ENCODE data around the gene CNGA2.
"Not testable (repeated sequence)": the region's sequence is repeated elsewhere in the genome, so short reads cannot be mapped to it uniquely, and the experiment has no call there.

CNGA2 gene

DNA sequence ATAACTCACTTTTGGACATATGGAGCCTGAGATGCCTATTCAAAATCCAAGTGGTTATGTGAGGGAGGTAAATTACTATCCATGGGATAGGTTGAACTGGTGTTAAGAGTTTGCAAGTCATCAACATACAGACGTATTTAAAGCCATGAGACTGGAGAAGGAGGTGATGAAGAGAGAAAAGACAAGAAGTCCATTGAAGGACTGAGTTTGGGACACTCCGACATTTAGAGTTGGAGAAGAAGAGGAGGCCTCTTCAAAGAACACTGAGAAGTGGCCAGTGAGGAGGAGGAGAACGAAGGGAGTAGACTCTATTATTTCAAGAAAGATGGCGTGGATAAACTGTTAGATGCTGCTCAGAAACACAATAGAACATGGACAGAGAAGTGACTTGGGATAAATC, at the start of gene CNGA2:
Gene CNGA2, plus strand, starts transcription at position 301 of the 400 bp plus-strand sequence. CDS start 3,738 bp downstream, outside the sequence.
- DNase-seq (ENCODE audit: low read depth) = no peak

DNA sequence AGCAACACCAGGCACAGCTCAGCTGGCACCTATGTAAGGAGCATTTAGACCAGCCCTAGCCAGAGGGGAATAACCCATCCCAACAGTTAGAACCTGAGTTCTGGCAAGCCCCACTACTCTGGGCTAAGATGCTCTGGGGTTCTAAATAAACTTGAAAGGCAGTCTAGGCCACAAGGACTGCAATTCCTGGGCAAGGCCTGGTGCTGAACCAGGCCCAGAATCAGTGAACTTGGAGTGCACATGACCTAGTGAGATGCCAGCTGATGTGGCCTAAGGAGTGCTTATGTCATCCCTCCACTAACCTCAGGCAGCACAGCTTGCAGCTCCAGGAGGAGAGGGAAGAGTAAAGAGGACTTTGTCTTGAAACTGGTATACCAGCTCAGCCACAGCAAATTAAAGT, 46.9 kb upstream of the CNGA2 start:
- DNase-seq (ENCODE audit: low read depth) = no peak

DNA sequence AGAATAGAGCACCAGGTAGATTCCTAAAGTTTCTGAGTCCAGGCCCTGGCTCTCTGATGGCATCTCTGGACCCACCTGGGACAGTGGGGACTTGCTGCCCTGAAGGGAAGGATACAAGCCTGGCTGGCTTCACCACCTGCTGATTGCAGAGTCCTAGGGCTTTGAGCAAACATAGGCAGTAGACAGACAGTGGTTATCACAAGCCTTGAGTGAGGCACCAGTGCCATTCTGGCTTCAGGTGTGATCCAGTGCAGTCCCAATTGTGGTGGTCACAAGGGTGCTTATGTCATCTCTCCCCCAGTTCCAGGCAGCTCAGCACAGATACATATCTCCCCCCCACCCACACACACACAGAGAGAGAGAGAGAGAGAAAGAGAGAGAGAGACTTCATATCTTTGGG, 45.9 kb upstream of the CNGA2 start:
- no peak for DNase-seq (ENCODE audit: low read depth)

DNA sequence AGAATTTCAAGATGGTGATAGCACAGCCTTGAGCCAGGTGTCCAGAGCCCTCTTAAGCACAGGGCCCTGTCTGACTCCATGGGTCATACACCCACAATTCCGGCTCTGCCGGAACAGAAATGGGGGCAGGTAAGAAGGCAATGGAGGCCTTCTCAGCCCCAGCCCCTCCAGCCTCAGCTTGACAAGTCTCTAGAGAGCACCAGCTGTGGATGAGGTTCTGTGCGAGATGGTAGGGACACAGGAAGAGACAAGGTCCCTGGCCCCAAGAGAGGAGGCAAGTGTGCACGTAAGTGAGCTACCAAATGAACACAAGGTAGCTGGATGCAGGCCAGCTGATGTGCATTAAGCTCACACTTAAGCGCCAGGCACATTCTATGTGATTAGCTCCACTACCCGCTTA, 41.7 kb upstream of the CNGA2 start:
- no peak for DNase-seq (ENCODE audit: low read depth)

DNA sequence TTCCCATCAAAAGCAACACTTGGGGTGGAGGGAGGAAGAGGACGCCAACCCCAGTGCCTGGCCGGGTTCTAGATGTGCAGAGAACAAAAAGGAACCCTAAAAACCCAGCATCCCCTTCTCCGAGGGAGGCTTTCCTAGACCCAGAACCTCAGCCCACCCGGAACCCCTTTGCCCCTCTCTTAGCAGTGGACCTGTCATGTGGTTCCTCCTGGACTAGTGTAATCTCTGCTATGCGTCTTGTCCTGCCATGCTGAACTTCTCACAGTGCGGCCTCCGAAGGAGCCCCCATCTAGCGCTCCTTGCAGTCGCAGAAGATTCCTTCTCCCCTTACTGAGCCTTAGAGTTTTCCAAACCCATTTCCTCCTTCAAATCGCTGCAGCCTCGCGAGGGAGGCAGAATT, 40.4 kb upstream of the CNGA2 start:
- DNase-seq (ENCODE audit: low read depth) = no peak

DNA sequence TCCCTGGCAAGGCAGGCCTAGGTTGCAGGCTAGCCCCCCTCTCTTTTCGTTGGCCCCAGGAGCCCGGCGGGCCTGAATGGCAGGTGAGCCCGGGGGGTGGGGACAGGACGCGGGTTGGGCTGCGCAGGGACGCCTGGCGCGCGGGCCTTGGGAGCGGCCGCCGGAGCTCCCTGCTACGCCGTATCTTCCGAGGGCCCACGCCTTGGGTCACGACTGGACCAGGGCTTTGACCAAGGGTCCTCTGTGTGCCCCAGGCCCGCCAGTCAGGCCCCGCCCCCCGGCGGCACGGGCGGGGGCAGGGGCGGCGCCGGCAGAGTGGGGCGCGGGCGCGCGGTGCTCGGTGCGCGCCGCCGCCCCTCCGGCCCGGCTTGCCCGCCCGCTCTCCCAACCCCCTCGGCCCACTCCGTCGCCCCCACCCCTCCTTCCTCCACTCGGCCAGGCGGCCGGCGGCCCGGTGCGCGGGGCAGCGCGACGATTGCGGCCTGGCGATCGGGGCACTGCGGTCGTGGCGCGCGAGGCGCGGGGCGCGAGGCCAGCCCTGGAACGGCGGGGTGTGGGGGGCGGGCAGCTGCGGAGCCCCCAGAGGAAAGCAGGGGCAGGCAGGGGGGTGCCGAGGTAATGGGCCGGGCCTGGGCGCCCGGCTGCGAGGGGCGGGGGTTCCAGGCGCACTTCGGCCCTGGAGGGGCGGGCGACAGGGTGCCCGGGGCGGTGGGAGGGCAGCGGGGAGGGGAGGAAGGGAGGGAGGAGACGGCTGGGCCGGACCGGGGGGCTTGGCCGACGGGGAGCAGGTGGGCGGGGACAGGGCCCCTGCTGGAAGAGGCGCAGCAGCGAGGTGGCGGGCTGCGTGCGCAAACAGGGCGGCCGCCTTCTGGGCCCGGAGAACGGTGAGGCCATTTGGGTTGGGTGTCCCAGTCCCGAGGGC, 39.6 kb upstream of the CNGA2 start, which contains the start of gene PRRG3:
Gene PRRG3, plus strand, starts transcription at position 798 of the 922 bp plus-strand sequence. CDS start 3,357 bp downstream, outside the sequence.
- DNase-seq (ENCODE audit: low read depth) = no peak

DNA sequence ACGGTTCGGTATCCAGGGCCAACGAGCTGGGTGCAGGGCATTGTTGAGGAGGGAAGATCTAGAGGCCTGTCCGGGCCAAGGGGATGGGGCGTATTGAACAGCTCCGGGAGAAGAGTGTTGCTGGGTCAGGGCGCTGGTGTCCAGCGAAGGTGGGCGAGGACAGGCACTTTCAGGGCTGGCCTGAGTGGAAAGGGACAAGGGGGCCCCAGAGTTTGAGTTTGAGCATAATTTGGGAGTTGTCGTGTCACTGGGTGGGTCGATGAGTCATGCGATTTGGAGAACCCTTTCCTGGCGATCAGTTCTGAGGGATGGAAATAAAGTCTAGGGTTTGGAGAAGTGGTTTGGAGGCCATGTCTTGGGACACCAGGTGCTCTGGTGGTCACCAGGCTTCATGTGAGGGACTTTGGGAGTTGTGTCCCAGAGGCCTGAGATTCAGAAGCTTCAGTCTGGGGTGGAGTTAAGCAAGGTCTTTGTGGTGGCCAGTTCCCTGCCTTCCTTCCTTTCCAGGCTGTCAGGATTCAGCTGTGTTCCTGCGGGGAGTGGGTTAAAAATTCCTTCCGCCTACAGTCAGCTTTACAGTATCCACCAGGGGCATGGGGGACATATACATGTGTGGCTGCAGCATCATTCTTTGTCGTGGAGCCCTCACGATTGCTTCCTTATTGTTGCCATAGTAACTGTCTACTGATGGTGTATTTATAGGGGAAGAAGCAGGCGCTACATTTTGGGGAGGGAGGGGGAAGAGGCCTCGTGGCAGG, 38.8 kb upstream of the CNGA2 start:
- DNase-seq (ENCODE audit: low read depth) = no peak

DNA sequence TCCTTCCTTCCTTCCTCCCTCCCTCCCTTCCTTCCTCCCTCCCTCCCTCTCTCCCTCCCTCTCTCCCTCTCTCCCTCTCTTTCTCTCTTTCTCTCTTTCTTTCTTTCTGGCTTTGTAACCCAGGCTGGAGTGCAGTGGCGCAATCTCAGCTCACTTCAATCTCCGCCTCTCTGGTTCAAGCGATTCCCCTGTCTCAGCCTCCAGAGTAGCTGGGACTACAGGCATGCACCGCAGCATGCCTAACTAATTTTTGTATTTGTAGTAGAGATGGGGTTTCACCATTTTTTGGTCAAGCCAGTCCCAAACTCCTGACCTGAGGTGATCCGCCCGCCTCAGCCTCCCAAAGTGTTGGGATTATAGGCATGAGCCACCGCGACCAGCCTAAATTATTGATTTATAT, 37.5 kb upstream of the CNGA2 start:
- not testable (repeated sequence) for DNase-seq (ENCODE audit: low read depth)

DNA sequence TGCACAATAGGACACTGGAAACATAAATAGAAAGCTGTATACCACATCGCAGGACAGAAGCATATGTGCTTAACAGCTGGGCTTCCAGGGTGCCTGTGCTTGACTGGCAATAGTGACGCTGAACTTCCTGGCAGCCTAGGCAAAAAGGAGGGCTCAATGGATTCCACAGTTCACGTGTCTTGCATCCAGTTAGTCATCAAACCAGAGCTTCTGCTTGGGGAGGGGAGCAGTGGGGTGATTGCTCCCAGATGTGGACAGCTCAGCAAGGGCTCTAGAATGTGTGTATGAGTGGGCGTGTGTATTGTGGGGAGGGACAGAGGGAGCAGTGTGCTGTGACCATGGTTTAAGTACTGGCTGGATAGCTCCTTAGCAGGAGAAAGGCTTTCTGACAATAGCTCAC, 37.0 kb upstream of the CNGA2 start:
- DNase-seq (ENCODE audit: low read depth) = no peak

DNA sequence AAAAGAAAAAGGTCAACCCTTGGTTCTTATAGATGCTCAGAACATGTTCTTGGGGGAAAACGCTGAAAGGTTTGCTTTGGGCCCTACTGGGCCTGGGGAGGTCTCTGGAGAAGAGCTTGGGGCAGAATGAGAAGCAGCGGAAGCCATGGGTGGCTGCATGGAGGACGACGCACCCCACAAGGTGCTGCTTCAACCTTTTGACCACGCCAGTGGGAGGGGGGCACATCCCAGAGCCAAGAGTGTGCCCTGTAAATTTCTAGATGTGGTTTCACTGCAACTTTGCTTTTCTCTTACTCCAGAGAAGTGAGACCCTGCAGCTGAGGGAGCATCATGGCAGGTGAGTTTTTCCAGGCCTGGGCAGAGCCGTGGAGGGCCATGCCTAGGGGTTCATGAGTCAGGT, 36.1 kb upstream of the CNGA2 start:
- DNase-seq (ENCODE audit: low read depth) = no peak

DNA sequence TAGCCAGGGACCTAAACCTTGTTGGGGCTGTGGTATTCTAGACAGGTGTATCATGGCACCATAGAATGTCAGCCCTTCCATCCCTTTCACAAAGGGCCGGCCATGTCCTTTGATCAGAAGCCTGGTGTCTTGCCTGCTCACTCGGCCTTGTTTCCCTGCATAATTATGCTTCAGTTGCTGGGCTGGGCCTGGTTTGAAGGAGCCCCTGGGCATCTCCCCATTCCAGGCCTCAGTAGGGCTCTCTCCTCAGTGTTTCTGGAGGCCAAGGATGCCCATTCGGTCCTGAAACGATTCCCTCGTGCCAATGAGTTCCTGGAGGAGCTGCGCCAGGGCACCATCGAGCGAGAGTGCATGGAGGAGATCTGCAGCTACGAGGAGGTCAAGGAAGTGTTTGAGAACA, 34.8 kb upstream of the CNGA2 start:
- DNase-seq (ENCODE audit: low read depth) = no peak

DNA sequence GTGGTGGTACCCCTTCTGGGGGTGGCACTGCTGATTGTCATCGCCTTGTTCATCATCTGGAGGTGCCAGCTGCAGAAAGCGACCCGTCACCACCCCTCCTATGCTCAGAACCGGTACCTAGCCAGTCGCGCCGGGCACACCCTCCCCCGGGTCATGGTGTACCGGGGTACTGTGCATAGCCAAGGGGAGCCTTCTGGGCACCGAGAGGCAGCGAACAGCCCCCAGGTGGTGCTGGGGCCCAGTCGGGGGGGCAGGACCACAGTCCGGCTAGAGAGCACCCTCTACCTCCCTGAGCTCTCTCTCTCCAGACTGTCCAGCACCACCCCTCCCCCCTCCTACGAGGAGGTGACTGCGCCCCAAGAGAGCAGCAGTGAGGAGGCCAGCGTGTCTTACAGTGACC, 34.0 kb upstream of the CNGA2 start:
- no peak for DNase-seq (ENCODE audit: low read depth)

DNA sequence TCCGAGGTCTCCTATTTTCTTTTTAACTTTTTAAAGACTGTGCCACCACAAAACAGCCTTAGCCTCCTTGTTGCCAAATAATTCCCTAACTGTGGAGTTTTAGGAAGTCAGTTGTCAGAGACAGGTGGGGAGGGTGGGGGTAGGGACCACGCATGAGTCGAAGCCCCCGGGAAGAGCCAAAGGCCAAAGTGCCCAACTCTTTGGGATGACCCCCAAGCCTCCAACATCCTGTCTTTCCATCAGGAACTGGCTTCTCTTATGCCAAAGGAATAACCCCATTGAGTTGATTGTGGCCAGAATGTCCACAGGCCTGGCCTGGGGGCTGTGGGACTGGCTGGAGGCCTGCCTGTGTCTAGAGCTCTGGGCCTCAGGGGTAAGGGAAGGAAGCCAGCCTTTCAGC, 33.5 kb upstream of the CNGA2 start:
- DNase-seq (ENCODE audit: low read depth) = no peak

DNA sequence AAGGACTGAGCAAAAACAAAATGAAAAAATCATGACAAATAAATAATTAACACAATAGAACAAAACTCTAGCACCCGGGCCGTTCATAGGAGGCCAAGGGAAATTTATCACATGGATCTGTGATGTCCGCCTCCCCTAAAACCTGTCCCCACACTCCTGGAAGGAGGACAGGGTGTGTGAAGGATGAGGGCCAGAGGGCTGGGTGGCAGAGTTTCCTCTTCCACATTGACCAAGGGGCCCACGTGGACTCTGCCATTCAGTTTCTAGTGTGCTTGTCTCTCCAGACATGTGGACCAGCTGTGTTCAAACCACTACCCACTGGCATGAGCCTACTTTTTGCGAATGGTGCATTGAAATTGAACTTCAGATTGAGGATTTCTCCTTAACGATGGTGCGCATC, 33.0 kb upstream of the CNGA2 start:
- no peak for DNase-seq (ENCODE audit: low read depth)

DNA sequence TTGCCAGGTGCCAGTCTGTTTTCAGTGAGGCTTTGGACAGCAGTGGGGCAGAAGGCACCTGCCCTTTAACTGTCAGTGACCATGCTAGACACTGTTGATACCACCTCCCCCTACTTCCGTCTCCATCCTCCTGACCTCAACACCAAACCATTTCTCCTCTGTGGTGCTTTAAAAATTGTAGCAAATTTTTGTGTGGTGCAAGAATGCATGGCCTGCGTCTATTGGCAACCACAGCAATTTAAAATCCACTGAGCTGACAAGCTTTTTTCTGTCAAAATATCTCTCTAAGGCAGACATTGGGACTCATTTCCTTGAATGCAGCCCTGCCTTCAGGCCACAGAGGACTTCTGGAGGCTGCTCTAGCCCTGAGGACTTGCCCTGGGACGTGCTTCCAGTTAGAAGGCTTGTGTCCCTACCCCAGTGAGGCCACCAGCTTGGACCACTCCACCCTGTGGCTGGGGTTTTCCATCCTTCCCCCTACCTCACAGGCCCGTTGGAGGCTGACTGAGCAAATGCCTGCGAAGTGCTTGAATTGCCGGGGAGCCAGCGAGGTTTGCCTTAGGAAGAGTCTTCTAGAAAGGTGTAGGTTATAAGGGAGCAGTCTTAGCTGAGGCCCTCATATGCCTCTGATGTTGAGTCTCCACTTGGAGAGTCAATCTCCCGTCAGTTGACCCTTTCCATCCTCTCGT, 32.4 kb upstream of the CNGA2 start:
- no peak for DNase-seq (ENCODE audit: low read depth)

DNA sequence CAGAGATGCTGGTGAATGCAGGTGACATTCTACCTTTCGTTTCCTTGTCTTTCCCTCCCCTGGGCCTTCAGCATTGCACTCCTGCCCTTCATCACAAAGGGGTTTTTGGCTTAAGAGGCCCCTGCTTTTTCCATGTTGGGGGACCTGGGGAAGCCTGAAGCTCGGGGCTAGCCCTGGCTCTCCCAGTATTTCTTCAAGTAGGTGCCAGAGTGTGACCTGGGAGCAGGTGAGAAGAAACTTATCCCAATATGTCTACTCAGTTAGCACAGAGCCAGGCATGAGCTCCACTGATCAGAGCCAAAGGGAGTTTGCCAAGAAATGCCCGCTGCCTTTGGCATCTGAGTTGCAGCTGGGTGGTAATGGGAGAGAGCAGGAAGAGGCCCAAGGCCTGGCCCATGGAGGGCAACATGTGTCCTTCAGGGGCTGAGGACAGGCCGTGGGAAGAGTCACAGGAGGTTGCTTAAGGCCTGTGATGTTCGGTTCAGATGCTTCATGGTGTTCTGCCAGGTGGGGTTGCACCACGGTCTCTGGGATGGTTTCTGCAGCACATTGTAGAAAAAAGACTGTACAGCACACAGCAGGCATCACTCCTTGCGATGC, 31.7 kb upstream of the CNGA2 start:
- DNase-seq (ENCODE audit: low read depth) = no peak

DNA sequence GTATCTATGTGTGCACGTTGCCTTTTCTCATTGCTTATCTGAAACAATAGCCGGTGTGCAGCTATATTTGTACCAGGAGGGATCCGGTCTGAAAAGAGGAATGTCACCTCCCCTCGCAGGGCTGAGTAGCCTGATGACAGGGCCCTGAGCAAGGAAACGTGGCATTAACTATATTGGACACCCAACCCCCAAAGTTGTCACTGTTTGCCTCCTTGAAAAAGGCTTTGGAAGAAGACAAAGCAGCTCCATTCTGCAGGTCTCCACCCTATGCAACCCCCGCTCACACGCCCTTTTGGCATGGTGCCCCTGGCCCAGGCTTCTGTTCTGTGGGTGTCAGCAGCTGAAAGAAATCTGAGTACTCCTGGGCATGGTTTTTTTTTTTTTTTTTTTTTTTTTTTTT, 31.1 kb upstream of the CNGA2 start:
- DNase-seq (ENCODE audit: low read depth) = no peak

DNA sequence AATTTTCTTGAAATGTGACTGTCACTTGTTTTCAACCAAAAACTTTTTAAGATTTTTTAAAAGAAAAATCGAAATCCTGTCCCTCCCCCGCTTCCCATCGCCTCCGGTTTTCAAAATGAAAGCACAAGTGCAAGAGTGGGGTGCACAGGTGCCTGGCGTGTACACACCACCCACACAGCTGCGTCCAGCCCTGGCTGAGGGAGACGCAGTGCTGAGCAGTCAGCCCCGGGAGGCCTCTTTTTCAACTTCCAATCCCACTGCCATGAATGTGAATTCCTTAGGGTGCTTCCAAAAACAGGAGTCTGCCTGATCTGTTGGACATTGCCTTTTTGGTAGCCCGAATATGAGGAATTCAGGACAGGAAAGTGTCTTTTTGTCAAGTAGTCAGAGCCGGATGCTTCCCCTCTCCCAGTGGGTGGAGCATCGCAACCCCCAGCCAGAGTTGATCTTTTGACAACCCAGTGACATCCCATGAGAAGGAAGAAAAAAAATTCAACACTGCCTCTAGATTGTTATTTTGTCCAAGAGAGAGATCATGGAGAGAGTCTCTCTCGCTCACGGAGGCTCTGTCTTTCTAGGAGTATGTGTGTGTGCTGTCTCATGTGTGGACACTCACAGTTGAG, 30.4 kb upstream of the CNGA2 start:
- DNase-seq (ENCODE audit: low read depth) = no peak

DNA sequence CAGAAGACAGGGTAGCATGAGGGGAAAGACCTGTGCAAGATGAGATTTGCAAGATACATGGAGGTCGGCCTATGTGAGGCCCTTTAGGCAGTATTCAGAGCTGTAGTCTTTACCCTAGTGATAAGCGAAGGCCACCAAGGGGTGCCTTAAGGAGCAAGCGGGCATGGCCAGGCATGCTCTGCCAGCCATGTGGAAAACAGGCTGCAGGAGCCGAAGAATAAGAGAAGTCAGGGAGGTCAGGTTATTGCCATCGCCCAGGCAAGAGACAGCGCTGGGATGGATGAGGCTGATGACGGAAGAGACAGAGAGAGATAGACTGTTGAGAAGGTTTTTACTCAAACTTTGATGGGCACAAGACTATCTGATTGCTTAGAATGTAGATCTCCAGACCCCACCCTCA, 25.7 kb upstream of the CNGA2 start:
- no peak for DNase-seq (ENCODE audit: low read depth)

DNA sequence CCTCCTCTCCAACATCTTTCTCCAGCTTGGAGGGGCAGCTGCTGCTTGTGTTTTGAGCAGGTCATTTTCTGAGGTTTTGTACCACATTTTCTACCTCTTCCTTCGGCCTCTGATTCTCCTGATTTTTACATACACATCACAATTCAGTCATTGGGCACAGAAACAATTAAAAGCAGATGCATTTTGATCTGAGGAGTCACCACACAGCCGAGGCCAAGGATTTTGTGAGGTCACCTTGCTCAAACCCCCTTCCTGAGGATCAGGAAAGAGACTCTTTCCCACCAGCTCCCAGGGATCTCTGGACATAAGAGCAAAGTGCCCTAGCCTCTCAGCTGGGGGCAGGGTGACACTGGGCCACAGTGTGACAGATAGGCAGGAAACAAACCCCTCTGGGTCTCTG, 24.1 kb upstream of the CNGA2 start:
- DNase-seq (ENCODE audit: low read depth) = no peak

DNA sequence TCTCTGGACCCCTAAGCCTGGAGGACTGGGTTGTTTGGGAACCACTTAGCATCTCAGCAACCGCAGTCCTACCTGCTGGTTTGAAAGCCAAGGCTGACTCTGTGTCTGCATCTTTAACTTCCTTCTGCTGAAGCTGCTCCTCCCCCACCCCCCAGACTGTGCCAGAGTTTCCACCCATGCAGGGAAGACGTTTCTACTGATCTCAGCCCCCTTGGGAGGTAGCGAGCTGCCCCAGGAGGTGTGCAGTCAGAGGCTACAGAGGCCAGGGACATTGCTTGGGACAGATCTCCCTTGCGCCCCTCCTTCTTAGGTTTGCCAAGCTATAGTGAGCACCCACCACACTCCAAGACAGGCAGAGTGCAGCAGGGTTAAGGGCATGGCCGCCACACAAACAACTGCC, 23.4 kb upstream of the CNGA2 start:
- no peak for DNase-seq (ENCODE audit: low read depth)

DNA sequence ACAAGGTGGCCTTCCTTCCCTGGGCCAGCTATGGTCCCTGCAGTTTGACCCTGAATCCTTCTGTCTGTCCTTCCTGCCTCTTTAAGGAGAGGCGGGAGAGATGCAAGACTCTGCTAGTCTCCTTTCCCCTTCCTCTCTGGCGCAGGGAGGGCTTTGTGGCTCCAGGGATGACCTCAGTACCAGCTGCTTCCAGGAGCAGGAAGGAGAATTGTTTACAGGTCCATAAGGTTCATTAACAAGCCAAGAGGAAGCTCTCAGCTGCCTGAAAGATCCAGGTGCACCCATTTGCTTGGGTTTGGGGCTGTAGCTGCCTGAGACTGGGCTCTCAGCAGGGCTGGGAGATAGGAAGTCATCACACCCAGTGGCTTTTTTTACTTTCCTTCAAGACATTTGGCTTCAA, 22.8 kb upstream of the CNGA2 start:
- DNase-seq (ENCODE audit: low read depth) = no peak

Data from activated T-helper 9 cell treated with anti-CD3 and anti-CD28 coated beads, Interleukin-2, amount 50 U/mL, for 16 hours (primary cell).